Liver (tissue), 9 donors: ENCODE results near the gene LNX1. TPM values are rescaled to one million over a fixed set of nuclear protein-coding genes. Genes with fewer than 3 reads are reported as not detected.

Experiments
- DNase-seq: peaks from one replicate; pipeline ENCODE4 v3.0.0-alpha.2; 2017; ENCODE audit warnings: low spot score
- H3K27ac ChIP-seq, 2 donors: one replicate each; pipeline ENCODE4 v1.7.0; 2013; ENCODE audit warnings: inconsistent platforms in 2 of 2, low read length in 2 of 2, control low read depth in 1 of 2, low read depth in 1 of 2, mild to moderate bottlenecking in 1 of 2
- H3K27me3 ChIP-seq, 4 donors: one replicate each; pipeline versions ENCODE4 v1.6.1 to v1.7.0; 2013; ENCODE audit warnings: low read length in 3 of 4, inconsistent platforms in 1 of 4, mild to moderate bottlenecking in 1 of 4, moderate library complexity in 1 of 4; ENCODE audit not compliant: control insufficient read depth in 4 of 4, insufficient read depth in 4 of 4
- H3K36me3 ChIP-seq, 4 donors: one replicate each; pipeline versions ENCODE4 v1.6.1 to v1.7.0; 2013; ENCODE audit warnings: low read length in 3 of 4, mild to moderate bottlenecking in 3 of 4, low read depth in 1 of 4, moderate library complexity in 1 of 4; ENCODE audit not compliant: control insufficient read depth in 4 of 4, insufficient read depth in 3 of 4
- H3K4me1 ChIP-seq, 4 donors: one replicate each; pipeline versions ENCODE4 v1.6.1 to v1.7.0; 2013; ENCODE audit warnings: low read length in 3 of 4, mild to moderate bottlenecking in 3 of 4, moderate library complexity in 1 of 4; ENCODE audit not compliant: control insufficient read depth in 4 of 4, insufficient read depth in 4 of 4
- H3K4me3 ChIP-seq, 3 donors: one replicate each; pipeline versions ENCODE4 v1.6.1 to v1.7.0; 2013; ENCODE audit warnings: low read length in 3 of 3, control low read depth in 1 of 3, low read depth in 1 of 3, mild to moderate bottlenecking in 1 of 3
- H3K9ac ChIP-seq, 2 donors: one replicate each; pipeline ENCODE4 v1.7.0; 2013; ENCODE audit warnings: low read length in 2 of 2, mild to moderate bottlenecking in 2 of 2, moderate library complexity in 2 of 2, control low read depth in 1 of 2, low read depth in 1 of 2
- H3K9me3 ChIP-seq, 4 donors: one replicate each; pipeline versions ENCODE4 v1.6.1 to v1.7.0; 2013; ENCODE audit warnings: low read length in 3 of 4; ENCODE audit not compliant: control insufficient read depth in 4 of 4
- ATF3 ChIP-seq: IDR thresholded peaks from 2 replicates; pipeline ENCODE4 v1.6.1; 2016; ENCODE audit warnings: antibody characterized with exemption
- CTCF ChIP-seq: fragments of 150-350 bp; IDR thresholded peaks from 2 replicates; pipeline ENCODE4 v1.5.1; 2017; ENCODE audit warnings: improper control_type of control experiment, low read depth, low read length; ENCODE audit not compliant: missing input control
- EGR1 ChIP-seq, 2 donors: IDR thresholded peaks; 2 replicates each; pipeline ENCODE4 v1.6.1; 2016 to 2018; ENCODE audit warnings: antibody characterized with exemption in 2 of 2, low read depth in 2 of 2
- FOXA1 ChIP-seq: IDR thresholded peaks from 2 replicates; pipeline ENCODE4 v1.6.1; 2016; ENCODE audit warnings: antibody characterized with exemption
- FOXA2 ChIP-seq: IDR thresholded peaks from 2 replicates; pipeline ENCODE4 v1.6.1; 2016; ENCODE audit warnings: antibody characterized with exemption
- GABPA ChIP-seq, 2 donors: IDR thresholded peaks in 1 of 2; conservative IDR thresholded peaks in 1 of 2; 2 replicates each; pipeline ENCODE4 v1.6.1; 2016; ENCODE audit warnings: antibody characterized with exemption in 2 of 2, mild to moderate bottlenecking in 1 of 2, moderate library complexity in 1 of 2
- HNF4A ChIP-seq, 2 donors: conservative IDR thresholded peaks; 2 replicates each; pipeline ENCODE4 v1.6.1; 2016; ENCODE audit warnings: antibody characterized with exemption in 2 of 2, mild to moderate bottlenecking in 2 of 2
- HNF4G ChIP-seq: IDR thresholded peaks from 2 replicates; pipeline ENCODE4 v1.6.1; 2016; ENCODE audit warnings: antibody characterized with exemption
- JUND ChIP-seq, 2 donors: IDR thresholded peaks; 2 replicates each; pipeline ENCODE4 v1.6.1; 2016; ENCODE audit warnings: antibody characterized with exemption in 2 of 2
- MAX ChIP-seq: IDR thresholded peaks from 2 replicates; pipeline ENCODE4 v1.6.1; 2016; ENCODE audit warnings: antibody characterized with exemption
- NR2F2 ChIP-seq: IDR thresholded peaks from 2 replicates; pipeline ENCODE4 v1.6.1; 2016; ENCODE audit warnings: antibody characterized with exemption
- RAD21 ChIP-seq, 2 donors: IDR thresholded peaks; 2 replicates each; pipeline ENCODE4 v1.6.1; 2016; ENCODE audit warnings: antibody characterized with exemption in 2 of 2, mild to moderate bottlenecking in 2 of 2
- REST ChIP-seq: IDR thresholded peaks from 2 replicates; pipeline ENCODE4 v1.6.1; 2016; ENCODE audit warnings: antibody characterized with exemption, mild to moderate bottlenecking
- RXRA ChIP-seq, 2 donors: IDR thresholded peaks; 2 replicates each; pipeline ENCODE4 v1.6.1; 2017 to 2018; ENCODE audit warnings: antibody characterized with exemption in 2 of 2, mild to moderate bottlenecking in 1 of 2
- SP1 ChIP-seq: IDR thresholded peaks from 2 replicates; pipeline ENCODE4 v1.6.1; 2018; ENCODE audit warnings: antibody characterized with exemption, mild to moderate bottlenecking
- TAF1 ChIP-seq: conservative IDR thresholded peaks from 2 replicates; pipeline ENCODE4 v1.6.1; 2016; ENCODE audit warnings: antibody characterized with exemption, mild to moderate bottlenecking
- YY1 ChIP-seq: IDR thresholded peaks from 2 replicates; pipeline ENCODE4 v1.6.1; 2016; ENCODE audit warnings: antibody characterized with exemption, mild to moderate bottlenecking
- ZBTB33 ChIP-seq: IDR thresholded peaks from 2 replicates; pipeline ENCODE4 v1.6.1; 2016; ENCODE audit warnings: antibody characterized with exemption
- WGBS: extraction: QIAGEN DNeasy Blood & Tissue Kit; methylation state at CpG from one replicate; pipeline ENCODE4 v1.1.7; 2013; 5-methylcytosine and 5-hydroxymethylcytosine counted together
- polyA plus RNA-seq, 2 donors: library from polyadenylated mRNA; stranded (reverse) in 1 of 2; unstranded in 1 of 2; fragments of 200-250 nt in 1 of 2; fragments of >200 nt in 1 of 2; fragmentation: Nextera tagmentation in 1 of 2; extraction: Ambion mirVana in 1 of 2; gene quantifications; one replicate each; pipeline versions ENCODE4 v1.2.1 to v1.2.3, GENCODE V29; 2013 to 2015
- total RNA-seq, 2 donors: library from RNA; depleted of rRNA; stranded (reverse); fragments of >200 nt; gene quantifications; one replicate each; pipeline ENCODE4 v1.2.3, GENCODE V29; 2014
- donor health status: healthy.
- donor health status: healthy.
- donor health status: healthy.
- donor health status: healthy.
- donor health status: healthy.

The LNX1 gene
- total and polyA plus RNA-seq, 4 donors, result 1.5 to 3.4 (median 2.3) TPM

GRCh38 chr4:53421791-53422190 is 169.5 kb downstream of the LNX1 start:
- 93% methylated on average over 2 of the region's 2 CpGs for WGBS
- no peak for TF ChIP-seq HNF4A (conservative IDR thresholded peaks at IDR 0.05)
- TF ChIP-seq SP1, result no peak
- TF ChIP-seq GABPA (IDR thresholded peaks at IDR 0.05 in 1 of 2, conservative IDR thresholded peaks at IDR 0.05 in 1 of 2), result no peak
- no peak for TF ChIP-seq YY1
- no peak for TF ChIP-seq CTCF
- no peak for TF ChIP-seq REST
- no peak for TF ChIP-seq MAX
- TF ChIP-seq FOXA2, result no peak
- TF ChIP-seq FOXA1, result no peak
- no peak for TF ChIP-seq RXRA (IDR thresholded peaks at IDR 0.05)
- TF ChIP-seq ATF3, result no peak
- TF ChIP-seq RAD21 (IDR thresholded peaks at IDR 0.05), result no peak
- TF ChIP-seq ZBTB33, result no peak
- TF ChIP-seq NR2F2, result no peak
- Histone ChIP-seq H3K27me3 (no peaks in the 10 kb centered on the region), H3K9me3 (no peaks in the 10 kb centered on the region), H3K27ac (no peak overlapping the region), H3K9ac (no peak overlapping the region), H3K36me3 (peaks cover 0 to 12% (median under 1%) of the 10 kb centered on the region in 4 donors), H3K4me3 (no peak overlapping the region), H3K4me1 (no peaks in the 10 kb centered on the region)
- no peak for DNase-seq

GRCh38 chr4:53419208-53419607 is 172.1 kb downstream of the LNX1 start:
- H3K4me1 ChIP-seq, result no peaks in the 10 kb centered on the region
- WGBS, result 99% methylated on average over 3 of the region's 3 CpGs
- H3K4me3 ChIP-seq, result no peak overlapping the region
- H3K36me3 ChIP-seq, result peaks cover 0 to 14% (median 2%) of the 10 kb centered on the region in 4 donors
- DNase-seq, result no peak
- no peak for TF ChIP-seq ATF3
- TF ChIP-seq FOXA1, result no peak
- no peak for TF ChIP-seq HNF4A (conservative IDR thresholded peaks at IDR 0.05)
- TF ChIP-seq FOXA2, result no peak
- no peak for TF ChIP-seq EGR1 (IDR thresholded peaks at IDR 0.05; ENCODE audit: low read depth in 2 of 2)
- TF ChIP-seq RAD21 (IDR thresholded peaks at IDR 0.05), result no peak
- no peak for TF ChIP-seq TAF1
- no peak for TF ChIP-seq RXRA (IDR thresholded peaks at IDR 0.05)
- TF ChIP-seq MAX, result no peak
- TF ChIP-seq YY1, result no peak
- TF ChIP-seq ZBTB33, result no peak
- no peak for TF ChIP-seq NR2F2
- no peak for TF ChIP-seq CTCF
- TF ChIP-seq GABPA (IDR thresholded peaks at IDR 0.05 in 1 of 2, conservative IDR thresholded peaks at IDR 0.05 in 1 of 2), result no peak
- TF ChIP-seq HNF4G, result no peak
- TF ChIP-seq JUND (IDR thresholded peaks at IDR 0.05), result no peak
- H3K27me3 ChIP-seq, result no peaks in the 10 kb centered on the region
- H3K9me3 ChIP-seq, result no peaks in the 10 kb centered on the region
- H3K9ac ChIP-seq, result no peak overlapping the region
- H3K27ac ChIP-seq, result no peak overlapping the region
